Activated T-cell treated with anti-CD3 and anti-CD28 coated beads for 24 hours (primary cell): ENCODE measurements around the gene MISP.

Experiments
- DNase-seq: peaks from one replicate; pipeline ENCODE4 v3.0.0-alpha.2; 2020; ENCODE audit warnings: low read depth

MISP gene

DNA sequence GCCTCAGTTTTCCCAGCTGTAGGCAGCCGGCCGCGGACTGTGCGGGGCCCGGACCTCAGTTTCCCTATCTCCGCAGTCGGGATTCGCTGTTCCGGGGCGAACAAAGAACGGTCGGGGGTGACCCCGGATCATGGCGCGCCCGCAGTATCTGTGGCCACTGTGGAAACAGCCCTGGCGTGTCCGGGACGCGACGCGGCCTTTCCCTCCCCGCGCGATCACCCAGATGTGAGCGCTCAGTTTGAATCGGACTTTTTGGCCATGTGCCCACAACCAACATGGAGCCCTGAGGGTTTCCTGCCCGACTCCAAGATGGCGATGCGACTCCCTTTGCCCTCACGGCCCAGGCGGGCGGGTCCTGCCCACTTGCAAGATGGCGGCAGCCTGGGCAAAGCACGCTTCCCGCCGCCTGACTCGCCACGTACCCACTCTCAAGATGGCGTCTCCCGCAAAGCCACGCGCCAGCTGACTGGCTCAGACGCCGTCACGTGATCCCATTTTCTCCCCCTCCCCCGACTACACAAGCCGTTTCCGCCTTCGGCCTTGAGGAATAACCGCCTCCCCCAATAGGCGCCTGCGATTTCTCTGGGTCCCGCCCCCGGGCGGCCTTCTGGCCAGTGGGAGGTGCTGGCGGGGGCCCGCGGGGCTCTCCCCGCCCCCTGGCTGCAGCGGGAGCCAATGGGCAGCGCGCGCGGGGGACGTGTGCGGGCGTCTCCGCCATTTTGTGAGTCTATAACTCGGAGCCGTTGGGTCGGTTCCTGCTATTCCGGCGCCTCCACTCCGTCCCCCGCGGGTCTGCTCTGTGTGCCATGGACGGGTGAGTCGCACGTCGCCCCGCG is 46.0 kb downstream of the MISP start, which contains the start of gene PTBP1:
Gene PTBP1 (plus strand): TSS at position 761 of the 836 bp plus-strand sequence. CDS start 46 bp downstream, at position 807.
- peak; percentile 99 for DNase-seq

DNA sequence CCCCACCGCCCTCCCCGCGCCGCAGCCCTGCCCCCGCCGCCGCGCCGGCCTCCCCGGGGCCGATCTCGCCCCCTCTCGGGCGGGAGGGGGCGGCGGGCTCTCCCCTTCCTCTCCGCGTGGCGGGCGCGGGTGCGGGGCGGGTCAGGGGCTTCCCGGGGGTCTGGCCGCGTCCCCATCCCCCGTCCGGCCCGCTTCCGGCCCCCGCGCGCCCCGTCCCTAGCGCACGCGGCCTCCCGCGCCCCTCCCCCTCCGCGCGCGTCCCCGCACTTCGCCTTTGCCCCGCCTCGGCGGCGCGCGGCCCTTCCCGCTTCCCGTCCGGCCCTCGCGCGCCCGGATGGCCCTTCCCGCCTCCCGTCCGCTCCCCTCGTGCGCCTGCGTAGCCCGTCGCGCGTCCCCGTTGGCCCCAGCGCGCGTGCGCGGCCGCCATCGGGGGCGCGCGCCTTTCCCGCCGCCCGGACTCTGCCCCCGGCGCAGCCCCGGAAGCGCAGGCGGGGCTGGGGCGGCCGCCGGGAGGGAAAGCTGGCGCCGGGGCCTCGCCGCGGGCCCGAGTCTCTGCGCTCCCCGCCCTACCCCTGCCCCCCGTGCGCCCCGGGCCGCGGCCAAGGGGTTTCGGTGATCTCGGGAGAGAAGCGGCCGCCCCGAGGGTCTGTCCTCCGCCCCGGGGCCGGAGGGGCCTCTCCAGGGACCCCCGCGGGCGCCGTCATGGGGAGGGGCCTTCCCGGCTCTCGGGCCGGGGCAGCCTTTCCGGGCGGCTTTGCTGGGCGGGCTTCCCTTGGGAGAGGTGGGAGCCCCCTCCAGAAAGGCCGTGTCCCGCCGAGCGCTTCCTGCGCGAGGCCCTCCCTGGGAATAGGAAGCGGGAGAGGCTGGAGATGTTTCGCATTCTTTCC is 46.9 kb downstream of the MISP start:
- DNase-seq = peak; percentile 87

DNA sequence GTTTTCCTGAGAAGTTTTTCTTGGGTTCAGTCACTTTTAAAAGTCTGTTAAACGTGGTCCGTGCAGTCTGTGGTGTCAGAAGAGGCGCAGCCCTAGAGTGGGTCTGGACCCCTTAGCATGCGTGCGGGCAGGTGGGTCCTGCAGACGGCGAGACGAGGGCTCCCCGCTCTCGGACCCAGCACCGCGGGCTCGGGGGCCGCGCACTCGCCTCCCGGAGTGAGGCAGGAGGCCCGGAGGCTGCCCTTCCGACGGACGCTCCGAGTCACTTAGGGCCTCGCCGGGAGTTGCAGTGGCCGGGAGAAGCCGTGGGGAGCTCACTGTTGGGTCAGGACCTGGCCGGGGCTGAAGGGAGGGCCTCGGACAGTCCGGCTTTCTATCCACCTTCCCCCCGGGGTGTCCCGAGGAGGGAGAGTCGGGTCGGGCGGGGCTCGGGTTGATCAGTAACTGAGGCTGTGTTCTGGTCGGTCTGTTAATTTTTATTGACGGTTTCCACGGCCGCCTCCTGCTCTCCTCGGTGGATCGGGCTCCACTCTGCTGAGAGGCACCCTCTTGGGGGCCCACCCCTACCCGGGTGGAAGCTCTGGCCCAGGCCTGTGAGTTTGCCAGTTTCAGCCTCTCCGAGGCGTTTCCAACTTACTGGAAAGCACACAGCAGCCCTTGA is 47.6 kb downstream of the MISP start:
- DNase-seq = no peak

DNA sequence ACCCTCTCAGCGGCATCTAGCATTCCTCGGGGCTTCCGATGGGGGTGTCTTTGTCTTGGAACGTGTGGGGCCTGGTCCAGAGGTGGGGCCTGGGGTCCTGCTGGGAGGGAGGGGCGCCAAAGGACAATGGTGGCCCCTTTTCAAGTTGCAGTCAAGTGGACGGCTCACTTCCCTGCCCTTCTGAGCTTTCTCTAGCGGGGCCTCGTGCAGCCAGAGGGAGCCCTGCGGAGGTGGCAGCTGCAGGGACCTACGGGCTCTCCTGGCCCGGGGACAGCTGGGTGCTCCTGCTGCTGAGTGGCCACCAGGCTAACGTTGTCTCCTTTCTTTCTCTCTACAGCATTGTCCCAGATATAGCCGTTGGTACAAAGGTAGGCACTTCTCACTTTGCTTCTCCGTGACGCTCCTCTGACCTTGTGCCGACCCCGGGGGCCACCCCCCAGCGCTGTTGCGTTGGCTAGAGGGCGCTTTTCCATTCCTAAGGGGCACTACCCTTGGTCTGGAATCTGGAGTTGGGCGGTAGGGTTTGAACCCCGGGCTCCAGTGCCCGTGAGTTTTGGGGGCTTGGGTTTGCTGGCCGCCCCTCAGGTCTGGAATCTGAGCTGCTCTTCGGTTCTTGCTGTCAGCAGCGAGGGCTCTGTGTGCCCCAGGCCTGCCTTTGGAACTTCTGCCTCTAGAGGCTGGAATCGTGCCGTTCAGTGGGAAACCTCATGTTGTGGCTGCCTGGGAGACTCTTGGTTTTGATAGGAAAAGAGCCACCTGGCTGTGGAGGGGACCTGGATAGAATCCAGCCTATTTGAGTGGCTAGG is 48.4 kb downstream of the MISP start:
- DNase-seq = no peak

DNA sequence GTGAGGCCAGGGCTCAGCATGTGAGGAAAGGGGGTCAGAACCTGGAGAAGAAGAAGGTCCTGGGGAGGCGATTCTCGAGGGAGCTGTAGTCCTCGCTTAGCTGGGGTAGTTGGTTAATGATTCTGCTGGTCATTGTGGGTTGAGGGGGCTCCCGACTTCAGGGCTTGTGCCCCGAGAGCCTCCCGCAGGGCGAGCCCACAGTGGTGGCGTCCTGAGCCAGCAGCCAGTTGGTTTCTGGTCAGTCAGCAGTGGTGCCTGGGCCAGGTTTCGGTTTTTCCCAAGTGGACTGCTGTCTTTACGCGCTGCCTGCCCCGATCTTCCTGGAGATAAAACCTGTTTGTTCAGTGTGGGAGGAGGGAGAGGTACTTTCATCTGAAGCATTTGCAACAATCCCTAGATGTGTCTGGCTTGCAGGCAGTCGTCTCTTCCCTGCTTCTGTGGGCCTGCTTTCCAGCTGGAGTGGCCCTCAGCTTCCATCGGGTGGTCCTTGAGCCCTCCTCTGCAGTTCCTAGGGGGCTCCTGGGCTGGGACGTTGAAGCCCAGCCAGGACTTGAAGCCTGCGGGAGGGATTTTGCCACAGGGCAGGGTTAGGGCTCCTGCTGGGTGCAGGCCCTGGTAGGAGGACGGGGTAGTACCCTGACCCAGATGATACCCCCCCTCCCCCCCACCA is 49.6 kb downstream of the MISP start:
- no peak for DNase-seq

DNA sequence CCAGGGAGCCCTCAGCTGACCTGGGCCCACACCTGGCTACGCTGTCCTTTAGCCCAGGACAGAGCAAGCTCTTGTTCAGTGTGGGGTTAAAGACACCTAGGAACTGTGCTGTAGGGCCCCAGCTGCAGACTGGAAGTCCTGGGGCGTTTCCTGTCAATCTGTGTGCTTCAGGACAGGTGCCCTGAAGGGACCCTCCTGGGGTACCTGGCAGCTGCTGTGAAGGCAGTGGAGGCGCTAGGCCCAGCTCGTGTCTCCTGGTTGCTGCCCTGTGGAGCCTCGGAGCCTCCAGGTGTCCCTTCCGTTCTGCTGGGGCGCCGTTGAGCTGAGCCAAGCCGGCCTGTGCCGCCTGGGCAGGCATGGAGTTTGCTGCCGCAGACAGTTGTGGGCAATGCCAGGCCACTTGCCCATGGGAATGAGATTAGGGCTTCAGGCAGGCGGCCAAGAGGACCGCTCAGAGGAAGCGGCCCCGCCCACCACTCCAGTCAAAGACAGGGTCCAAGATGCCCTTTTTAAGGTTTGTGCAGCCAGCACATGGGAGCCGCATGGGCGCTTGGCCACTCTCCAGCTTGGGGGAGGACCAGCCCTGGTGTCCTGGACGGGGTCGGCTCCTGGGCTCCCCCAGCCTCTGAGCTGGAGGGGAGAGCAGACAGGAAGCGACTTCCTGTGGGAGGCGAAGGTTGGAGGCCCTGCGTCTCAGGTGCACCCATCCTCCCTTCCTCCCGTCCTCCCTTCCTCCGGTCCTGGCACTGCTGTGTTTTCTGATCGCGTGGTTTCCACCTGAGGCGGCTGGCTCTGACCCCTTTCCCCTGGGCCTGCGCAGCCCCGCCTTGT is 50.3 kb downstream of the MISP start:
- no peak for DNase-seq

DNA sequence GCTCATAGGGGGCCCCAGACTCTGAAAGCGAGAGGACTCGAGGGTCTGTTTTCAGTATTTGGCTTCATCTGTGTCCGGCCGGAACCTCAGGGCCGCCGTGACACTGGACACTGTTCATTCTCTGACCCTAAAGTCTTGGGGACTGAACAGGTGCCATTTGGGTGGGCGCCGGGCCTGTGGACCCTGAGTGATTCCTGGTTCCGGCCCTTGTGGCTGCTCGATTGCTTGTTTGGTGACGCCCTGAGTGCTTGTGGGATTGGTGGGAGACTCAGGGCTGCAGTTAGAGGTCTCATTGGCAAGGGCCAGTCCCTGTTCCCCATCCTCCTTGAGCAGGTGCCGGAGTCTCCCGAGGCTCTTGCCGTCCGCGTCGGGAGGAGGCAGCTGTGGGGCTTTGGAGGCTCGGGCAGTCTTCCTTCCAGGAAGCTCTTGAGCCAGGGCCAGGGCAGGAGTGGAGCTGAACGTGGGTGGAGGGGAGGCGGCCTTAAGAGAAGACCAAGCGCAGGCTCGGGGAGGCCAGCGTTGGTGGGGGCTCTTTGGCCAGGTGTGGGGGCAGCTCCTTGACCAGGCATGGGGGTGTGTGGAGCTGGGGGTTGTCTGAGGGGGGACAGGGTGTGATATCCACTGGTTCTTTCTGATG is 51.1 kb downstream of the MISP start:
- DNase-seq = no peak

DNA sequence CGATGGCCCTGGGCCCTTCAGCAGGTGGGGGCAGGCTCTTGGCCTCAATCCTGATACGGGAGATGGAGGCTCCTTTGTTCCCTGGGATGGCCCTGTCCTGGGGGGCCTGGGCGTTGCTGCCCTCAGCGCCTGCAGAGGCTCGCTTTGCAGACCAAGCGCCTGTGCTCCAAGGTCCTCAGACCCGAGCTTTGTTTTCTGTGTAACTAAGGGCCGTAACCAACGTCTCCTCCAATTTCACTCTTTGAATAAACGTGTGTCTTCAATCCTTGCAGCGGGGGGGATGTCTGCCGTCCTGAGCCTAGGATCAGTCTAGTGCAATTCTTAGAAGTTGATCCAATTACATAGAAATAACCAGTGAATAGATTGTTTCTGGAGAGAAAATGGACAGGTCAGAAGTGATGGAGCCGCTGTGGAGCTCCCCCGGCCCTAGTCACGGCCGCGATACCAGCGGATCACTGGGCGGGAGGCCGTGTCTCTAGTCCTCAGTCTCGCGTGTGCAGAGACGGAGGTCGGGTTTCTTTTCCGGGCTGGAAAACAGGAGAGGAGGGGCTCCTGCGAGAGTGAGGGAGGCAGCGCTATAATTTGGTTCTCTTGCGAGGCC is 51.7 kb downstream of the MISP start:
- no peak for DNase-seq

DNA sequence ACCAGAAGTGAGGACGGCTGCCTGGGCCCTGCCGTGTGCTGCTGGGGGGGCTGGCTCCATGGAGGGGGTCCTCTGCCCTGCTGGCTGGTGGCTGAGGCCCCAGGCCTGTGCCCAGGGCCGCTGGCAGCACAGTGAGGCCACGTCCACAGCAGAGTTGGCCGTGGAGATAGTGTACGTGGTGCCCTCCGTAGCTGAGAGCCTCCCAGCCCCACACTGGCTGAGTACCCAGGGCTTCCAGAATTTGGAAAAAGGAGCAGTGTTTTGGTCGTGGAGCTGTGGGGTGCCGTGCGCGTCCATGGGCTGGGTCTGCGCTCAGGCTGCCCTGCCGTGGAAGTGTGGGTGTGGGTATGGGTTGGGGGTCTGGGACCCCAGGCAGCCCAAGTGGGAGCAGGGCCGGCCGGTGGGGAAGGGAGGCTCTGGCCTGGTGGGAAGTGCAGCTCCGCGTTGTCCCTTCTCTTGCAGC is 52.2 kb downstream of the MISP start:
- DNase-seq = no peak

DNA sequence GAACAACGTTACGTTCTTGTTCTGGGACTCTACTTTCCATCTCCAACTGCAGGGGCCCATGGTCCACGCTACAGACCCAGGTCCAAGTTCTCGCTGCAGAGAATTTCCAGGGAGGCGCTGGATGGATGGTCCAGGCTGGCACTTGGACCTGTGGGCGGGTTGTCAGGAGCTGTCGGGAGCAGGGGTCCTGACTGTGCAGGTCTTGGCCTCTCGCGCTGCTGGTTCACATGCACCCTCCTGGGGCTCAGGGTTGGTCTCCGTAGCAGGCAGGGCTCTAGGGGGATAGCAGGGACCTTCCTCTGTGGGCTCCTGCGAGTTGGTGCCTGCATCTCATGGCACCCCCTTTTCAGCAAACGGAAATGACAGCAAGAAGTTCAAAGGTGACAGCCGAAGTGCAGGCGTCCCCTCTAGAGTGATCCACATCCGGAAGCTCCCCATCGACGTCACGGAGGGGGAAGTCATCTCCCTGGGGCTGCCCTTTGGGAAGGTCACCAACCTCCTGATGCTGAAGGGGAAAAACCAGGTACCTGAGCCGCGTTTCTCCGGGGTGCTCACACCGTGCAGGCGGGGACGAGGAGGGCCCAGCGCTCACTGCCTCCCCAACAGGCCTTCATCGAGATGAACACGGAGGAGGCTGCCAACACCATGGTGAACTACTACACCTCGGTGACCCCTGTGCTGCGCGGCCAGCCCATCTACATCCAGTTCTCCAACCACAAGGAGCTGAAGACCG is 52.9 kb downstream of the MISP start:
- no peak for DNase-seq

DNA sequence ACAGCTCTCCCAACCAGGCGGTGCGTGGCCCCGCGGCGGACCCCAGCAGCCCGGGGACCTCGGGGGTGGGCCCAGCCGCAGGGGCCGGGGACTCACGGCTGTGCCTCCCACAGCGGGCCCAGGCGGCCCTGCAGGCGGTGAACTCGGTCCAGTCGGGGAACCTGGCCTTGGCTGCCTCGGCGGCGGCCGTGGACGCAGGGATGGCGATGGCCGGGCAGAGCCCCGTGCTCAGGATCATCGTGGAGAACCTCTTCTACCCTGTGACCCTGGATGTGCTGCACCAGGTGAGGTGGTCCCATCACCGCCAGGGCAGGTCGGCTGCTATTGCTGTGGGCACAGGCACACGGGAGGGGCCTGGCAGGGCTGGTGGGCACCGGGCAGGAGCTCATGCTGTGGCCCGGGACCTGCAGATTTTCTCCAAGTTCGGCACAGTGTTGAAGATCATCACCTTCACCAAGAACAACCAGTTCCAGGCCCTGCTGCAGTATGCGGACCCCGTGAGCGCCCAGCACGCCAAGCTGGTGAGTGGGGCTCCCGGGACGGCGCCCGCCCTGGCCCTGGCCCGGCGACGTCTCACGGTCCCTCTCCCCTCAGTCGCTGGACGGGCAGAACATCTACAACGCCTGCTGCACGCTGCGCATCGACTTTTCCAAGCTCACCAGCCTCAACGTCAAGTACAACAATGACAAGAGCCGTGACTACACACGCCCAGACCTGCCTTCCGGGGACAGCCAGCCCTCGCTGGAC is 53.7 kb downstream of the MISP start:
- DNase-seq = no peak

DNA sequence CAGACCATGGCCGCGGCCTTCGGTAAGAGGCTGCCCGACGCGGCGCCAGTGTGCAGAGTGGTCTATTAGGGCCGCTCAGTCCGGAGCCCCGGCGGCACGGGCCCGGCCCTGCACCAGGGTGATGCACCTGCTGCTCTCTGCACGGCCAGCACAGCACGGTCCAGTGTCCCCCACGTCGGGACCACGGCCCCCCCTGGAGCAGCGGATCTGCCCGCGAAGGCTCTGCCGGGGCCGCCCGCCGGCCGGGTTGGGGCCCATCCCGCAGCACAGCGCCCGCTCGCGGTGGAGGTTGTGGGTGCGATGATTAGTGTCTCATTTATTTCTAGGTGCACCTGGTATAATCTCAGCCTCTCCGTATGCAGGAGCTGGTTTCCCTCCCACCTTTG is 54.2 kb downstream of the MISP start:
- DNase-seq = no peak

DNA sequence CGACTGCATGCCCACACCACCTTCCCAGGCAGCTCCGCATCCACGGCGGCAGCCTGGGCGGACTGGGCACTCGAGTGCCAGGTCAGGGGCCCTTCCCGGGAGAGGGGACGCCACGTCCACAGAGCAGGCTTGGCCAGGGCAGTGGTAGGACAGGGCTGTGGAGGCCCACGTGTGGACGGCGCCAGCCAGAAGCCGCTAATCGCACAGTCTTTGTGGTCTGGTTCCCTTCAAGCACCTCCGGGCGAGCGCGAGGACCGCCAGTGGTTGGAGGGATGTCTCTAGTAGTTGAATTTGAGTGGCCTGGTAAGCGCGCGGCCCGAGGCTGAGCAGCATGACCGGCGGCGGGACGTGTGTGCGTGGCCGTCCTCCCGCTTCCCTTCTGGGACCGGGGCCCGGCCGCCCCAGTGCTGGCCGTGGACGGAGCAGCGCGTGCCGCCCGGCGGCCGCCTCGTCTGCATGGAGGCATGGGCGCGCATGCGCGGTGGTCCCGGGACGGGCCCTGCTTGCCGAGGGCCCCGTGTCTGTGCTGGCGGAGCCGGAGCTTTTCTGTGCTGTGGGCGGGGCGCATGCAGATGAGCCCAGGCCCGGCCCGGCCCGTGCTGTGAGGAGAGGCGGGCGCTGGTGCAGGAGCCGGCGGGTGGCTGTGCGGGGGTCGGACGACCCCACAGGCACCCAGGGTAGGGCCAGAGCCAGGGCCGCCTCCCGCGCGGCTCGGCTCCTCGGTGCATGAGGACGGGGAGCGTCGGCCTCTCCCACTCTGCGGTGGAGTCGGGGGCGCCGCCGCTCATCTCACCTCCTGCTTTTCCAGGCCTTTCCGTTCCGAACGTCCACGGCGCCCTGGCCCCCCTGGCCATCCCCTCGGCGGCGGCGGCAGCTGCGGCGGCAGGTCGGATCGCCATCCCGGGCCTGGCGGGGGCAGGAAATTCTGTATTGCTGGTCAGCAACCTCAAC is 55.0 kb downstream of the MISP start:
- no peak for DNase-seq

DNA sequence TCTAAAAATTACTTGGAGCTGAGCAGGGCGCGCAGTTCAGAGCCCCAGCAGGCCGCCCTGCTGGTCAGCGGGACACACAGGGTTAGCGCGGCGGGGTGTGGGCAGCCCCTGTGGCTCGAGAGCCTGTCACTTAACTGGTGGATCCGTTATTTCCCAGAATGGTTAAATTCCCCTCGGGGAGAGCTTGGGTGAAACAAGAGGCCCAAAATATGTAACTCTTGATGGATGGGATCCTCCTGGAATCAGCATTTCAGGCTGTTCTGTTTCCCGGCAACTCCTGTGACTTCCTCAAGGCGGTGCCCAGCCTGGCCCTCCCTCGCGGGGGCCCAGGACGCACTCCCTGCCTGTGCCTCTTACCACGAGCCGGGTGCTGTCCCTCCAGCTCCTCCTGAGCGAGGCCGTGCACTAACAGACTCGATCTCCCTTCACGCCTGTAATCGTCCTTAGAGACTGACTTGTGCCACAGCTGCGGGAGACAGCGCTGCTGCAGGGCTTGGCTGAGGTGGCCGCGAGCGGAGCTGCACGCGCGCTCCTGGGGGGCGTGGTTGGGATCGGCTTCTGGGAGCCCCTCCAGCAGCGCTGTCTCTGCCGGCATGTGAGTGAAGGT is 56.0 kb downstream of the MISP start:
- no peak for DNase-seq

DNA sequence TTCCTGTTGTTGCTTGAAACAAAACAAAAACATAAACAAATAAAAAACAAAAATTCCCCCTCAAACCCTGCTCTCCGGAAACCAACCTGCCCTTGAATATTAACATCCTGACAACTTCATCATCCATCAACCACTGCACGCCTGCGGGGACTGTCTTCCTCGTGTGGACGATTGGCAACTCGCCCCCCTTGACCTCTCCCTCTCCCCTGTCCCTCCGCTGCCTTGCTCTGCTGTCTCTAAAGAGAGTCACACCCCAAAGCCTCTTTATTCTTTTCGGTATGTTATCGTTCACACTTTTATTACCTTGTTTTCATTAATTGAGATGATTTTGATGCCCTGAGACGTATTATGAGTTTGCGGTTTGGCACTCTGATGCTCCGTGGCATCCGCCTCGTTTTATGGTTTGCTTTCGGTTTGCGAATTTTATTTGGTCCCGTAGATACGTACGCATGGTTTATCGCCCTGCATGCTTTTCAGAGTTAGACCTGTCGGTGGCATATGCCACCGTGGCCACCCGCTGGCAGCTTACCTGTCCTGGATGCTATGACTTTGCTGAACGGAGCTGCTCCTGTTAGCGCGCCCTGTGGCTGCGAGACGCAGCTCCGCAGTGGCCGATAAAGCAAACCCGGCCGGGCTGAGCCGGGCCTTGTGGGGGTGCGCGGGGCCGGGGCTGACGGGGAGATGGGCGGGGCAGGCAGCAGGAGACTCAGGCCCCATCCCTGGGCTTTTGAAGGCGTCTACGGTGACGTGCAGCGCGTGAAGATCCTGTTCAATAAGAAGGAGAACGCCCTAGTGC is 56.9 kb downstream of the MISP start:
- DNase-seq = no peak
